Sigmoid colon (tissue), 4 donors: ENCODE data around the gene RANBP1.

Experiments
- EP300 ChIP-seq, 4 donors: sonication (generic); formaldehyde crosslinking; IDR thresholded peaks; one replicate each; pipeline ENCODE4 v1.6.1; 2017; ENCODE audit warnings: antibody characterized with exemption in 4 of 4
- TF ChIP-seq, protein P1 (sequence below), 4 experiments: fragments of 450-650 bp in 3 of 4; fragments of 200-600 bp in 1 of 4; IDR thresholded peaks; one replicate each; pipeline ENCODE4 v1.5.1; 2016 to 2019; ENCODE audit warnings: antibody characterized with exemption in 4 of 4, mild to moderate bottlenecking in 3 of 4, moderate library complexity in 2 of 4

DNA sequence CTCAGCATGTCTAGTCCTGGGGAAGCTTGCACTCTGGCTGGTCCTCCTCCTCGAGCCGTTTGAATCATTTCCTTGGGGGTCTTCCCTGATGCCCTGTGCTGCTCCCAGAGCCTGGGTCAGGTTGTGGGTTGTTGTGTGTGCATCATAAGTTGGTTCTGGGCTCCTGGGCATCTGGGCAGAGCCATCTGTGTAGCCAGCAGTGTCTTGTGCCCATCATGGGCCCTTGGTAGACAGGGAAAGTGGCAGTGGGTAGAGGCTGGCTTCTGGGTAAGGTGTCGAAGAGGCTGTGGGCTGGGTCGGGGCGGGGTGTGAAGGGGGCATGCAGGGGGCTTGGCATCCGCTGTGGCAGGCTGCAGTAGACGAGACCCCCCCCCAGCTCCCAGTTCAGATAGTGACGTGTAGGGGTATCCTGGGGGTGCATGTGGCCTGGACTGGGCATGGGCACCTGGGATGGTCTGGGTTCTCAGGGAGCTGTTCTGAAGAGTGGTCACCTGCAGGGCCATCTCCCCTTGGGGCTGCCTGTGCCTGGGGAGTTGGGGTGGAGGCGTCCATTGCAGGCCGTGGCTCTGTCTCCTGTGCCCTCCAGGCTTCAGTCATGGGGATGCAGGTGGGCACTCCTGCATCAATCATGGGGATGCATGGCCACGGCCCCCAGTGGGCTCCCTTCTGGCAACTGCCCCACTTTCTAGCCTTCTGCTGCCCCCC lies 8.3 kb downstream of the RANBP1 start:
- TF ChIP-seq, protein P1, sequence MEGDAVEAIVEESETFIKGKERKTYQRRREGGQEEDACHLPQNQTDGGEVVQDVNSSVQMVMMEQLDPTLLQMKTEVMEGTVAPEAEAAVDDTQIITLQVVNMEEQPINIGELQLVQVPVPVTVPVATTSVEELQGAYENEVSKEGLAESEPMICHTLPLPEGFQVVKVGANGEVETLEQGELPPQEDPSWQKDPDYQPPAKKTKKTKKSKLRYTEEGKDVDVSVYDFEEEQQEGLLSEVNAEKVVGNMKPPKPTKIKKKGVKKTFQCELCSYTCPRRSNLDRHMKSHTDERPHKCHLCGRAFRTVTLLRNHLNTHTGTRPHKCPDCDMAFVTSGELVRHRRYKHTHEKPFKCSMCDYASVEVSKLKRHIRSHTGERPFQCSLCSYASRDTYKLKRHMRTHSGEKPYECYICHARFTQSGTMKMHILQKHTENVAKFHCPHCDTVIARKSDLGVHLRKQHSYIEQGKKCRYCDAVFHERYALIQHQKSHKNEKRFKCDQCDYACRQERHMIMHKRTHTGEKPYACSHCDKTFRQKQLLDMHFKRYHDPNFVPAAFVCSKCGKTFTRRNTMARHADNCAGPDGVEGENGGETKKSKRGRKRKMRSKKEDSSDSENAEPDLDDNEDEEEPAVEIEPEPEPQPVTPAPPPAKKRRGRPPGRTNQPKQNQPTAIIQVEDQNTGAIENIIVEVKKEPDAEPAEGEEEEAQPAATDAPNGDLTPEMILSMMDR (IDR thresholded peaks at IDR 0.05) = no peak
- TF ChIP-seq EP300 (IDR thresholded peaks at IDR 0.05) = no peak
